ENCODE results near the gene SRSF2.
A peak's percentile ranks its signal among the peaks of the same experiment; 100 is the strongest.
"Not testable (repeated sequence)": the region's sequence is repeated elsewhere in the genome, so short reads cannot be mapped to it uniquely, and the experiment has no call there.

The SRSF2 gene

DNA sequence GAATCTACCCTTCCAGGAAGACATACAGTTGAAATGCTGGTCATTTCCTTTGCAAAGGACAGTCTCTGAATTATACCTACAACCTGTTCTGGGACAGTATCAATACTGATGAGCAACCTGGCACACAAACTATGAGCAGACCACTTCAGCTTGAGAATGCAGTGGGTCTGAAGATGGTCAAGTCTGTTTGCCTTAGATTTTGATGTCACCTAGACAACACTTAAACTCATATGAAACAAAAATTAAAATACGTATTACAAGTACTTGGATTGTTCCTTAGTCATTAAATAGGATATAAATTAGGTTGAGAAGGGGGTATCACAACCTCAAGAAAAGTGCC, 3.5 kb downstream of the SRSF2 start:
- no peak for TF ChIP-seq CTCF (IDR thresholded peaks at IDR 0.05; ENCODE audit: low read depth, low read length)
- H3K4me3 ChIP-seq (replicated peaks in 1 of 2; ENCODE audit: low read depth in 2 of 2, low read length in 2 of 2), result peak overlapping the region in 1 of 2 donors; percentile 98
- DNase-seq (ENCODE audit: low read depth in 2 of 2), result no peak

DNA sequence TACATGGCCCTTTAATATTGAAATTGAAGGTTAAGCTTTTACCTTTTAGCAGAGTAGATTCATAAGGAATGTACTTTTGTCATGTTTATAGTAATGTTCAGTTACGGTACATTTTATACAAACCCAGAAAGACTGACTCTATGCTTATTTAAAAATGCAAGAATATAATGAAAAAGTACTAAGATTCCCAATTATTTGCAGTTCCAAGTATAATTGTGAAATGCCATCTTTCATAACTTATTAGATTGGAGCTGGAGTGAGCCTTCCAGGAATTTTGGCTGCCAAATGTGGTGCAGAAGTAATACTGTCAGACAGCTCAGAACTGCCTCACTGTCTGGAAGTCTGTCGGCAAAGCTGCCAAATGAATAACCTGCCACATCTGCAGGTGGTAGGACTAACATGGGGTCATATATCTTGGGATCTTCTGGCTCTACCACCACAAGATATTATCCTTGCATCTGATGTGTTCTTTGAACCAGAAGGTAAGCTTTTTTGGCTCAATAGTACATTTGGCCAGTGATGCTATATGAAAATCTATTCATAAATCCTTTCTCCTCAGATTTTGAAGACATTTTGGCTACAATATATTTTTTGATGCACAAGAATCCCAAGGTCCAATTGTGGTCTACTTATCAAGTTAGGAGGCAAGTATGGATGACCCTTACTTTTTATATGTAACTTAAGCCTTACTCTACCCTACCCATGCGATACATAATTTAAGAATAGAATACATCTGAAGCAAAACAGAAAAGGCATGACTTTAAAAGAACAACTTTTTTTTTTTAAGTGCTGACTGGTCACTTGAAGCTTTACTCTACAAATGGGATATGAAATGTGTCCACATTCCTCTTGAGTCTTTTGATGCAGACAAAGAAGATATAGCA, 4.2 kb downstream of the SRSF2 start:
- no peak overlapping the region for H3K4me3 ChIP-seq (replicated peaks in 1 of 2; ENCODE audit: low read depth in 2 of 2, low read length in 2 of 2)
- peak in 1 of 2 donors; percentile 47 for DNase-seq (ENCODE audit: low read depth in 2 of 2)
- TF ChIP-seq CTCF (IDR thresholded peaks at IDR 0.05; ENCODE audit: low read depth, low read length), result no peak

DNA sequence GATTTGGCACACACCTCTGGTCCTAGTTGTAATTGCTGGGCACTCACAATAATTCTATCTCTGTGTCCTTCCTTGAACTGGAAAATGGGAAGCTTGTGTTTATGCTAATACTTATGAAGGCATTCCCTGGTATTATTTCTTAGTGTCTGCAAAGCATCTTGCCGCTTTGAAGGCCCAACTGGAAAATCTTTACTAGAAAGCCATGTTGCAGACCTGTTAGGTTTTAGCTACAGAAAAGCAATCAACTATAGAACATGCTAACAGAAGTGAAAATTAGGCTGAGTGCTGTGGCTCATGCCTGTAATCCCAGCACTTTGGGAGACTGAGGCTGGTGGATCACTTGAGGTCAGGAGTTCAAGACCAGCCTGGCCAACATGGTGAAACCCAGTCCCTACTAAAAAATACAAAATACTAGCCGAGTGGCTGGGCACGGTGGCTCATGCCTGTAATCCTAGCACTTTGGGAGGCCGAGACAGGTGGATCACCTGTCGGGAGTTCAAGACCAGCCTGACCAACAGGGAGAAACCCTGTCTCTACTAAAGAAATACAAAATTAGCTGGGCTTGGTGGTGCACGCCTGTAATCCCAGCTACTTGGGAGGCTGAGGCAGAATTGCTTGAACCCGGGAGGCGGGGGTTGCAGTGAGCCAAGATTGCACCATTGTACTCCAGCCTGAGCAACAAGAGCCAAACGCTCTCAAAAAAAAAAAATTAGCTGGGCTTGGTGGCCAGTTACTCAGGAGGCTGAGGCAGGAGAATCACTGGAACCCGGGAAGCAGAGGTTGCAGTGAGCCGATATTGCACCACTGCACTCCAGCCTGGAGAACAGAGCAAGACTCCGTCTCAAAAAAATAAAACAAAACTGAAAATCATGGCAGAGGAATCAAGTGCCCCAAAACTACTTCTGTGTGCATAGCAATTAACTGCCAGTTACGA, 5.1 kb downstream of the SRSF2 start:
- H3K4me3 ChIP-seq (replicated peaks in 1 of 2; ENCODE audit: low read depth in 2 of 2, low read length in 2 of 2); DNase-seq (ENCODE audit: low read depth in 2 of 2): not testable (repeated sequence)

DNA sequence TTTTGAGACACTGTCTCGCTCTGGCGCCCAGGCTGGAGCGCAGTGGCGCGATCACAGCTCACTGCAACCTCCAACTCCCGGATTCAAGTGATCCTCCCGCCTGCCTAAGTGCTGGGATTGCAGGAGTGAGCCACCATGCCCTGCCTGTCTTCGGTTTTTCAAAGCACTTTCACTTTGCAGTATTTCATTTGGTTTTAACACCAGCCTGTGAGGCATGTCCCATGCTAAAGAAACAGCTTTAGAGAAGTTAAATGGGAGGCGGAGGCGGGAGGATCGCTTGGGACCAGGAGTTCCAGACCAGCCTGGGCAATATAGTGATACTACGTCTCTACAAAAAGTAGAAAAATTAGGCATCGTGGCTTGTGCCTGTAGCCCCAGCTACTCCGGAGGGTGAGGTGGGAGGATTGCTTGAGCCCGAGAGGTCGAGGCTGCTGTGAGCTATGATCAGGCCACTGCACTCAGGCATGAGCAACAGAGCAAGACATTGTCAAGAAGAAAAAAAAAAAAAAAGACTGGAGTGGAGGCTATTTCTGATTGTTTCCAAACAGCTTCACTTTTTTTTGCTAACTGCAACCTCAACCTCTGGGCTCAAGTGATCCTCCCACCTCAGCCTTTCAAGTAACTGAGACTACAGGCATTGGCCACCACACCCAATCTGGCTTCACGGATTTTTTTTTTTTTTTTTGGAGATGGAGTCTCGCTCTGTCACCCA, 9.2 kb downstream of the SRSF2 start:
- peak overlapping the region; percentile 83 to 89 for H3K4me3 ChIP-seq (replicated peaks in 1 of 2; ENCODE audit: low read depth in 2 of 2, low read length in 2 of 2)
- peak; percentile 35 to 39 for DNase-seq (ENCODE audit: low read depth in 2 of 2)
- TF ChIP-seq CTCF (IDR thresholded peaks at IDR 0.05; ENCODE audit: low read depth, low read length), result no peak

- peak; percentile 81 to 85 for DNase-seq (ENCODE audit: low read depth in 2 of 2)
- peak; percentile 71 for TF ChIP-seq CTCF (IDR thresholded peaks at IDR 0.05; ENCODE audit: low read depth, low read length)
- peak within 1 kb of the TSS; percentile 83 to 89 for H3K4me3 ChIP-seq (replicated peaks in 1 of 2; ENCODE audit: low read depth in 2 of 2, low read length in 2 of 2)
Measured at GRCh38 chr17:76726776-76727718, 10.1 kb downstream of the SRSF2 start, which contains the start of gene METTL23. TSS of gene METTL23 (plus strand) at chr17:76726839. CDS start at chr17:76729711, 2,872 bp downstream.

DNA sequence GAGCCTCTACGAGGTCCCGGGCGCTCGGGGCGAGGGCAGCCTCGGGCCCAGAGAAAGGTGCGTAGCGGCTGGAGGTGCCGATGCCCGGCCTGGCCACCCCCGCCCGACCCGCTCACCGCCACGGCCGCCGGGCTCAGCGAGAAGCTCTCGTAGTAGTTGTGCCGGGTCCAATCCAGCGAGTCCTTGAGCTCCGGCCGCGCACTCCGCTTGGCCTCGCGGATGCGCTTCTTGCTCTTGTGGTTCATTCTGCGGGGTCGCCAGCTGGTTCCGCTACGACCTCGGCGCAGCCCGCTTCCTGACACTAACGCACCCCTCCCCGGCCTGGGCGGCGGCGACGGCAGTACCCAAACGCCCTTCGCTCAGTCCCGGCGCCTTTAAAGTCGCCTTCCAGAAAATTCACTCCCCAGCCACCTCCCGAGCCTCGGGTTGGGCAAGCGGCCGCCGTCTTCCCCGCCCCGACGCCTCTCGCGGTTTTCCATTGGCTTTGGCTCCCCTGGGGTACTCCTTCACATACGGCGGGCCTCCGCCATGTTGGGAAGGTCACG, 10.8 kb downstream of the SRSF2 start, which contains the start of gene JMJD6:
Gene JMJD6 (minus strand): TSS at position 376 of the 545 bp plus-strand sequence. CDS start 131 bp downstream, at position 245.
- peak within 1 kb of the TSS; percentile 83 to 89 for H3K4me3 ChIP-seq (replicated peaks in 1 of 2; ENCODE audit: low read depth in 2 of 2, low read length in 2 of 2)
- TF ChIP-seq CTCF (IDR thresholded peaks at IDR 0.05; ENCODE audit: low read depth, low read length), result no peak
- DNase-seq (ENCODE audit: low read depth in 2 of 2), result peak; percentile 97 to 98

All from cardiac fibroblast (primary cell).